Gastroesophageal sphincter (tissue), 4 donors: ENCODE measurements around the gene SORBS1. TPM values are rescaled to one million over a fixed set of nuclear protein-coding genes. Genes with fewer than 3 reads are reported as not detected.
A peak's percentile ranks its signal among the peaks of the same experiment; 100 is the strongest.

Experiments used
- ATAC-seq: fragments of 150-250 bp; one replicate; pipeline ENCODE4 v1.9.1; 2016; ENCODE audit warnings: mild to moderate bottlenecking, moderate library complexity
- H3K27ac ChIP-seq, 4 donors: fragments of 200-600 bp; sonication (generic) in 3 of 4; 1 replicate in 3 of 4; 2 replicates in 1 of 4; pipeline ENCODE4 v1.5.1; 2016 to 2019
- H3K27me3 ChIP-seq: fragments of 200-600 bp; sonication (generic); one replicate; pipeline ENCODE4 v1.5.1; 2019
- H3K36me3 ChIP-seq, 2 donors: fragments of 200-600 bp; sonication (generic); one replicate each; pipeline ENCODE4 v1.5.1; 2019; ENCODE audit warnings: control low read depth in 1 of 2
- H3K4me1 ChIP-seq, 3 donors: fragments of 200-600 bp; sonication (generic); 1 replicate in 2 of 3; 2 replicates in 1 of 3; pipeline ENCODE4 v1.5.1; 2016 to 2019; ENCODE audit warnings: control low read depth in 2 of 3
- H3K4me3 ChIP-seq, 2 donors: fragments of 200-600 bp; sonication (generic); one replicate each; pipeline ENCODE4 v1.5.1; 2019; ENCODE audit warnings: mild to moderate bottlenecking in 1 of 2, moderate library complexity in 1 of 2
- H3K9me3 ChIP-seq, 3 donors: fragments of 200-600 bp; sonication (generic); one replicate each; pipeline ENCODE4 v1.5.1; 2017 to 2019; ENCODE audit warnings: control low read depth in 2 of 3
- EP300 ChIP-seq: sonication (generic); formaldehyde crosslinking; IDR thresholded peaks from one replicate; pipeline ENCODE4 v1.6.1; 2017; ENCODE audit warnings: antibody characterized with exemption, mild to moderate bottlenecking
- POLR2A ChIP-seq, 2 donors: fragments of 450-650 bp; IDR thresholded peaks; one replicate each; pipeline ENCODE4 v1.6.1; 2017; ENCODE audit warnings: antibody characterized with exemption in 2 of 2, mild to moderate bottlenecking in 2 of 2, moderate library complexity in 1 of 2
- POLR2AphosphoS5 ChIP-seq: sonication (generic); formaldehyde crosslinking; IDR thresholded peaks from one replicate; pipeline ENCODE4 v1.6.1; 2017; ENCODE audit warnings: antibody characterized with exemption
- WGBS, 2 donors: methylation state at CpG; one replicate each; pipeline ENCODE4 v1.1.5; 2018; ENCODE audit warnings: low coverage in 1 of 2; 5-methylcytosine and 5-hydroxymethylcytosine counted together
- total RNA-seq, 4 donors: library from RNA; depleted of rRNA; stranded (reverse); fragments of >200 nt; gene quantifications; one replicate each; pipeline ENCODE4 v1.1.0, GENCODE V29; 2016
- TF ChIP-seq, protein P1 (sequence below), 4 experiments: fragments of 200-600 bp in 2 of 4; fragments of 450-650 bp in 2 of 4; sonication (generic) in 1 of 4; IDR thresholded peaks; one replicate each; pipeline ENCODE4 v1.5.1; 2017 to 2019; ENCODE audit warnings: antibody characterized with exemption in 4 of 4, mild to moderate bottlenecking in 2 of 4, moderate library complexity in 2 of 4

SORBS1 gene
- total RNA-seq, 4 donors from 2014 or later = 1,866 to 2,220 (median 1,948) TPM

- no peak for TF ChIP-seq POLR2AphosphoS5
- no peak for TF ChIP-seq EP300
- TF ChIP-seq POLR2A (IDR thresholded peaks at IDR 0.05) = no peak
- TF ChIP-seq, protein P1, sequence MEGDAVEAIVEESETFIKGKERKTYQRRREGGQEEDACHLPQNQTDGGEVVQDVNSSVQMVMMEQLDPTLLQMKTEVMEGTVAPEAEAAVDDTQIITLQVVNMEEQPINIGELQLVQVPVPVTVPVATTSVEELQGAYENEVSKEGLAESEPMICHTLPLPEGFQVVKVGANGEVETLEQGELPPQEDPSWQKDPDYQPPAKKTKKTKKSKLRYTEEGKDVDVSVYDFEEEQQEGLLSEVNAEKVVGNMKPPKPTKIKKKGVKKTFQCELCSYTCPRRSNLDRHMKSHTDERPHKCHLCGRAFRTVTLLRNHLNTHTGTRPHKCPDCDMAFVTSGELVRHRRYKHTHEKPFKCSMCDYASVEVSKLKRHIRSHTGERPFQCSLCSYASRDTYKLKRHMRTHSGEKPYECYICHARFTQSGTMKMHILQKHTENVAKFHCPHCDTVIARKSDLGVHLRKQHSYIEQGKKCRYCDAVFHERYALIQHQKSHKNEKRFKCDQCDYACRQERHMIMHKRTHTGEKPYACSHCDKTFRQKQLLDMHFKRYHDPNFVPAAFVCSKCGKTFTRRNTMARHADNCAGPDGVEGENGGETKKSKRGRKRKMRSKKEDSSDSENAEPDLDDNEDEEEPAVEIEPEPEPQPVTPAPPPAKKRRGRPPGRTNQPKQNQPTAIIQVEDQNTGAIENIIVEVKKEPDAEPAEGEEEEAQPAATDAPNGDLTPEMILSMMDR (IDR thresholded peaks at IDR 0.05) = no peak
- no peak for ATAC-seq
- peaks cover 2 to 80% of the 10 kb centered on the region in 2 donors for H3K36me3 ChIP-seq
- H3K4me3 ChIP-seq = peak overlapping the region in 1 of 2 donors; percentile 33
- 33 to 86% methylated on average over 1 of the region's 3 CpGs for WGBS, 2 donors
- H3K4me1 ChIP-seq = peaks cover 30 to 100% (median 46%) of the 10 kb centered on the region in 3 donors
- peak overlapping the region; percentile 73 to 97 (median 88) for H3K27ac ChIP-seq
- H3K9me3 ChIP-seq = no peaks in the 10 kb centered on the region
- no peaks in the 10 kb centered on the region for H3K27me3 ChIP-seq
These were observed 139.4 kb downstream of the SORBS1 start for GRCh38 chr10:95421782-95422181.

GRCh38 chr10:95419399-95419798, 141.8 kb downstream of the SORBS1 start:
- 14 to 57% methylated on average over 2 to 3 of the region's 3 CpGs for WGBS, 2 donors
- TF ChIP-seq, protein P1 (IDR thresholded peaks at IDR 0.05) = no peak
- TF ChIP-seq POLR2AphosphoS5 = no peak
- no peak for TF ChIP-seq POLR2A (IDR thresholded peaks at IDR 0.05)
- no peak for TF ChIP-seq EP300
- no peaks in the 10 kb centered on the region for H3K27me3 ChIP-seq
- peak overlapping the region; percentile 73 to 97 (median 88) for H3K27ac ChIP-seq
- H3K9me3 ChIP-seq = no peaks in the 10 kb centered on the region
- no peak for ATAC-seq
- peak overlapping the region in 1 of 2 donors; percentile 33 for H3K4me3 ChIP-seq
- peaks cover 0 to 65% of the 10 kb centered on the region in 2 donors for H3K36me3 ChIP-seq
- H3K4me1 ChIP-seq = peaks cover 32 to 100% (median 61%) of the 10 kb centered on the region in 3 donors

DNA sequence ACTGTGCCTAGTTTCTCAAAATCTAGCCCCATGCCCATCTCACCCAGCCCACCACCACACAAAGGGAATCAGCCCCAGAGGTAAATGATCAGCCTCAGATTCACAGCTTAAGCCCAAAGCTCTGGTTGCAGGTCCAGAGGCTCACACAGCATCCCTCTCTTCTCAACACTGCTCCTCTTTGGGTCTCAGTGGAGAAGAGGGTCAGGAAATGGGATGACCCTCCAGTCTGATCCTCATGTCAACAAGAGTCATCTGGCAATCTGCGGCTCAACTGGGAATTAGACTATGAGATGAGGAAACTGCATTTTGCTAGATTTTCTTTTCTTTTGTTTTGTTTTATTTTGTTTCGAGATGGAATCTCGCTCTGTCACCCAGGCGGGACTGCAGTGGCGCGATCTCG, 144.2 kb downstream of the SORBS1 start:
- Histone ChIP-seq H3K27me3 (no peaks in the 10 kb centered on the region), H3K9me3 (no peaks in the 10 kb centered on the region), H3K4me1 (peaks cover 29 to 100% (median 48%) of the 10 kb centered on the region in 3 donors), H3K27ac (peak overlapping the region; percentile 73 to 97 (median 88)), H3K4me3 (no peak overlapping the region), H3K36me3 (peaks cover 0 to 48% of the 10 kb centered on the region in 2 donors)
- no peak for ATAC-seq
- TF ChIP-seq POLR2A (IDR thresholded peaks at IDR 0.05) (no peak), EP300 (no peak), POLR2AphosphoS5 (no peak)
- TF ChIP-seq, protein P1 (IDR thresholded peaks at IDR 0.05) = no peak
- WGBS, 2 donors = 53 to 83% methylated on average over 6 to 7 of the region's 7 CpGs

GRCh38 chr10:95416270-95416669, 144.9 kb downstream of the SORBS1 start:
- WGBS, 2 donors = 27 to 36% methylated on average over 4 of the region's 4 CpGs
- peak overlapping the region; percentile 73 to 97 (median 88) for H3K27ac ChIP-seq
- H3K27me3 ChIP-seq = no peaks in the 10 kb centered on the region
- peak overlapping the region in 1 of 2 donors; percentile 38 for H3K4me3 ChIP-seq
- ATAC-seq = no peak
- TF ChIP-seq EP300 = no peak
- peak; percentile 45 for TF ChIP-seq POLR2AphosphoS5
- H3K36me3 ChIP-seq = peaks cover 0 to 45% of the 10 kb centered on the region in 2 donors
- H3K4me1 ChIP-seq = peaks cover 29 to 100% (median 48%) of the 10 kb centered on the region in 3 donors
- no peaks in the 10 kb centered on the region for H3K9me3 ChIP-seq

DNA sequence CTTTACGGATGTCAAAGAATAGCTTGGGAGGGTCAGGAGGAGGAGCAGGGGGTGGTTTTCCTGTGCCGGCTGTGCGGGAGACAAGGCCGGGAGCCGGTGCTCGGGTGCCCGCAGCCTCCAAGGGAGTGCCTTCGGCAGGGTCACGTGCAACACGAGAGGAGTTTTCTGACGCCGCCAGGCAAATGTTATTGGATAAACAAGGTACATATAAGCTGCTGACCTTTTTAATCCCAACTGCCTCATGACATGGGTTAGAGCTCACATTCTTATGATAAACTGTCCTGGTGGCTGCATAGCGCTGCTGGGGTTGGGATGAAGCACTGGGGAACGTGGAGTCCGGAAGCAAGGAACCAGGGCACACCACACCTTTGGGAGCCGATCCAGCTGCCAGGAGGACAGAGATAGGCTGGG, 145.5 kb downstream of the SORBS1 start:
- Histone ChIP-seq H3K4me1 (peaks cover 27 to 100% (median 45%) of the 10 kb centered on the region in 3 donors), H3K9me3 (no peaks in the 10 kb centered on the region), H3K36me3 (peaks cover 0 to 45% of the 10 kb centered on the region in 2 donors), H3K27ac (peak overlapping the region; percentile 73 to 97 (median 88)), H3K27me3 (no peaks in the 10 kb centered on the region), H3K4me3 (peak overlapping the region in 1 of 2 donors; percentile 38)
- WGBS, 2 donors = 50% methylated on average over 4 of the region's 16 CpGs; no CpG with 5 or more reads in 1 of the 2 donors
- TF ChIP-seq EP300 (no peak), POLR2AphosphoS5 (peak; percentile 70), POLR2A (IDR thresholded peaks at IDR 0.05) (peak in 1 of 2 donors; percentile 12)
- ATAC-seq = peak; percentile 46

- H3K27ac ChIP-seq = peak overlapping the region; percentile 73 to 97 (median 88)
- 17 to 32% methylated on average over 9 to 10 of the region's 10 CpGs for WGBS, 2 donors
- H3K36me3 ChIP-seq = peaks cover 0 to 45% of the 10 kb centered on the region in 2 donors
- TF ChIP-seq EP300 = no peak
- TF ChIP-seq POLR2AphosphoS5 = peak; percentile 64
- no peak for TF ChIP-seq POLR2A (IDR thresholded peaks at IDR 0.05)
- TF ChIP-seq, protein P1 (IDR thresholded peaks at IDR 0.05) = no peak
- no peaks in the 10 kb centered on the region for H3K27me3 ChIP-seq
- H3K4me1 ChIP-seq = peaks cover 26 to 100% (median 45%) of the 10 kb centered on the region in 3 donors
- H3K4me3 ChIP-seq = peak overlapping the region in 1 of 2 donors; percentile 38
- no peaks in the 10 kb centered on the region for H3K9me3 ChIP-seq
- peak; percentile 32 for ATAC-seq
These were observed 146.2 kb downstream of the SORBS1 start for GRCh38 chr10:95414844-95415485.
